Skeletal muscle satellite cell (primary cell): ENCODE data around the gene BMS1. TPM values are rescaled to one million over a fixed set of nuclear protein-coding genes. Genes with fewer than 3 reads are reported as not detected.
"Not testable (repeated sequence)": the region's sequence is repeated elsewhere in the genome, so short reads cannot be mapped to it uniquely, and the experiment has no call there.

Experiments
- H3K27me3 ChIP-seq: 2 replicates; pipeline ENCODE4 v1.7.0; 2013; ENCODE audit warnings: low read length; ENCODE audit not compliant: control insufficient read depth, insufficient read depth
- H3K36me3 ChIP-seq: 2 replicates; pipeline ENCODE4 v1.7.0; 2013; ENCODE audit warnings: mild to moderate bottlenecking, control low read depth, low read length; ENCODE audit not compliant: insufficient read depth
- H3K4me1 ChIP-seq: 2 replicates; pipeline ENCODE4 v1.7.0; 2013; ENCODE audit warnings: low read length; ENCODE audit not compliant: control insufficient read depth, insufficient read depth
- H3K4me2 ChIP-seq: 2 replicates; pipeline ENCODE4 v1.7.0; 2013; ENCODE audit warnings: mild to moderate bottlenecking, low read length
- H3K4me3 ChIP-seq: 2 replicates; pipeline ENCODE4 v1.7.0; 2013; ENCODE audit warnings: low read length
- H3K9ac ChIP-seq: 2 replicates; pipeline ENCODE4 v1.7.0; 2013; ENCODE audit warnings: mild to moderate bottlenecking, low read depth, low read length, moderate library complexity
- H3K9me3 ChIP-seq: replicated peaks from 2 replicates; pipeline ENCODE4 v1.7.0; 2013; ENCODE audit warnings: mild to moderate bottlenecking, control low read depth, low read length
- total RNA-seq: library from RNA; depleted of rRNA; stranded (reverse); fragments of >200 nt; gene quantifications from 2 replicates; pipeline ENCODE4 v1.2.3, GENCODE V29; 2012; rRNA removed

BMS1 gene
- total RNA-seq = 16.8 and 19.5 TPM in 2 replicates

- H3K9ac ChIP-seq = peak within 1 kb of the TSS; percentile 94
- H3K4me2 ChIP-seq = peak within 1 kb of the TSS; percentile 96
- peak within 1 kb of the TSS; percentile 81 for H3K4me3 ChIP-seq
- H3K9me3 ChIP-seq = no peaks in the 10 kb centered on the region
- peaks cover 2% of the 10 kb centered on the region for H3K27me3 ChIP-seq
- H3K36me3 ChIP-seq = peaks cover 27% of the 10 kb centered on the region
- peaks cover 10% of the 10 kb centered on the region for H3K4me1 ChIP-seq
These were observed at the start of gene BMS1 for GRCh38 chr10:42782446-42783180. BMS1 (plus strand) TSS chr10:42782795; CDS start chr10:42784395, 1,600 bp downstream.

DNA sequence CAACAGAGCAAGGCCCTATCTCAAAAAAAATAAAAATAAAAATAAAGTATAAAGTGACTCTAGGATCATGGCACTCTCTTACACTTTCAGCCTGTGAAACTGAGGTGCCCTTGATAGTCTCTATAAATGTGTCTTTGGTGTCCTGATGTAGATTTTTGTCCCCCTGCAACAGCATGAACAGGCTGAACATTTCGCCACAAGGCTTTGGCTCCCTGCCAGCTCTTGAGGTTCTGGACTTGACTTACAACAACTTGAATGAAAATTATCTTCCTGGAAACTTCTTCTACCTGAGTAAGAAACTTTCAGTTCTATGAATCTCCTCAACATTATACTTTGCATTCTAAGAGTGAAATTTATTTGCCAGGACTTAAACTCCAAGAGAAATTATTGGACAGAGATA is 48.1 kb upstream of the BMS1 start:
- H3K27me3 ChIP-seq = no peaks in the 10 kb centered on the region

DNA sequence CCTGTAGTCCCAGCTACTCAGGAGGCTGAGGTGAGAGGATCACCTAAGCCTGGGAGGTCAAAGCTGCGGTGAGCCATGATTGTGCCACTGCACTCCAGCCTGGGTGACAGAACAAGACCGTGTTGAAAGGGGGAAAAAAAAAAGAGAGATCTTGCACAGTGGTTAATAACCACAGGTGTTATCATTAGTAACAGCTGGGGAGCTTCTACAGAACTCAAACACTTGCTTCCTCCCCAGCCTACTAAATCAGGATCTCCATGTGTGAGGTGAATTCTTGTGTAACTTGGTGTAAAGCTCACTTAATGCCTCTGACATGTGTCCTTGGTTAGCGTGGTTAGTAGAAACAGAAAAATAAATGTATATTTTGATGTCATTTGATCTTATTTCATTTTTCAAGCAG is 43.9 kb upstream of the BMS1 start:
- H3K9me3 ChIP-seq = no peaks in the 10 kb centered on the region
- H3K36me3 ChIP-seq = no peaks in the 10 kb centered on the region

More for the DNA sequence above, 48.1 kb upstream of the BMS1 start:
- no peaks in the 10 kb centered on the region for H3K9me3 ChIP-seq
- no peaks in the 10 kb centered on the region for H3K4me1 ChIP-seq
- H3K4me3 ChIP-seq = no peak overlapping the region
- H3K9ac ChIP-seq = no peak overlapping the region
- H3K4me2 ChIP-seq = no peak overlapping the region
- no peaks in the 10 kb centered on the region for H3K36me3 ChIP-seq

DNA sequence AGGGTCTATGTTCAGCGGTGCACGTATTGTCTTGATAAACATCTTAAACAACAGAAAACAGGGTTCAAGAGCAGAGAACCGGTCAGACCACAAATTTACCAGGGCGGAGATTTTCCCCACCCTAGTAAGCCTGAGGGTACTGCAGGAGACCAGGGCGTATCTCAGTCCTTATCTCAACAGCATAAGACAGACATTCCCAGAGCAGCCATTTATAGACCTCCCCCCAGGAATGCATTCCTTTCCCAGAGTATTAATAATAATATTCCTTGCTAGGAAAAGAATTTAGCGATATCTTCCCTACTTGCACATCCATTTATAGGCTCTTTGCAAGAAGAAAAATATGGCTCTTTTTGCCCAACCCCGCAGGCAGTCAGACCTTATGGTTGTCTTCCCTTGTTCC is 41.1 kb upstream of the BMS1 start:
- not testable (repeated sequence) for H3K4me1 ChIP-seq, H3K9ac ChIP-seq, H3K4me3 ChIP-seq, H3K4me2 ChIP-seq, H3K27me3 ChIP-seq, H3K36me3 ChIP-seq, H3K9me3 ChIP-seq

More for the DNA sequence above, 43.9 kb upstream of the BMS1 start:
- no peak overlapping the region for H3K9ac ChIP-seq
- H3K27me3 ChIP-seq = no peaks in the 10 kb centered on the region
- no peak overlapping the region for H3K4me2 ChIP-seq
- H3K4me3 ChIP-seq = no peak overlapping the region
- no peaks in the 10 kb centered on the region for H3K4me1 ChIP-seq

GRCh38 chr10:42743697-42744096 is 38.9 kb upstream of the BMS1 start:
- Histone ChIP-seq H3K4me3 (no peak overlapping the region), H3K36me3 (no peaks in the 10 kb centered on the region), H3K4me1 (no peaks in the 10 kb centered on the region), H3K27me3 (no peaks in the 10 kb centered on the region), H3K9me3 (no peaks in the 10 kb centered on the region), H3K4me2 (no peak overlapping the region), H3K9ac (no peak overlapping the region)

DNA sequence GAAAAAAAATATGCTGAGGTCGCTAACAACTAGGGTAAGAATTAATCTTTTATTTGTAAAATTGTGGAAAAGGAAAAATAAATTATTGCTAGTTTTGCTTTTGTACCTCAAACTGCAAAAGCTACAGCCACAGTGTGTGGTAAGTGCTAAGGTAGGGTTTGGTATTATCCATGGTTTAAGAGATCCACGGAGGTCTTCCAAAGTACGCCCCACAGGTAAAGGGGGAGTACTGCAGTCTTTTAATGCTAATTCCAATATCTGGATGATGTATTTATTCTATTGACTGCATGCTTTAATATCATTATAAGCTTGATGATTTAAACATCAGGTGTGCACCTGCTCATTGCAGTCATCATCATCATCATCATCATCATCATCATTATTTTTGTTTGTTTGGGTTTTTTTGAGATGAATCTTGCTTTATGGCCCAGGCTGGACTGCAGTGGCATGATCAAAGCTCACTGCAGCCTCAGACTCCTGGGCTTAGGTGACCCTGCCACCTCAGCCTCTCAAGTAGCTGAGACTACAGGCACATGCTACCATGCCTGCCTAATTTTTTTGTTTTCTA is 38.4 kb upstream of the BMS1 start:
- Histone ChIP-seq H3K4me2 (no peak overlapping the region), H3K9ac (no peak overlapping the region), H3K4me3 (no peak overlapping the region), H3K27me3 (no peaks in the 10 kb centered on the region), H3K9me3 (no peaks in the 10 kb centered on the region), H3K4me1 (no peaks in the 10 kb centered on the region), H3K36me3 (no peaks in the 10 kb centered on the region)

GRCh38 chr10:42753126-42753506 is 29.5 kb upstream of the BMS1 start:
- Histone ChIP-seq H3K9ac (no peak overlapping the region), H3K4me2 (peak overlapping the region; percentile 85), H3K4me3 (peak overlapping the region; percentile 65), H3K4me1 (peaks cover 13% of the 10 kb centered on the region), H3K9me3 (no peaks in the 10 kb centered on the region), H3K27me3 (peaks cover 49% of the 10 kb centered on the region), H3K36me3 (no peaks in the 10 kb centered on the region)

DNA sequence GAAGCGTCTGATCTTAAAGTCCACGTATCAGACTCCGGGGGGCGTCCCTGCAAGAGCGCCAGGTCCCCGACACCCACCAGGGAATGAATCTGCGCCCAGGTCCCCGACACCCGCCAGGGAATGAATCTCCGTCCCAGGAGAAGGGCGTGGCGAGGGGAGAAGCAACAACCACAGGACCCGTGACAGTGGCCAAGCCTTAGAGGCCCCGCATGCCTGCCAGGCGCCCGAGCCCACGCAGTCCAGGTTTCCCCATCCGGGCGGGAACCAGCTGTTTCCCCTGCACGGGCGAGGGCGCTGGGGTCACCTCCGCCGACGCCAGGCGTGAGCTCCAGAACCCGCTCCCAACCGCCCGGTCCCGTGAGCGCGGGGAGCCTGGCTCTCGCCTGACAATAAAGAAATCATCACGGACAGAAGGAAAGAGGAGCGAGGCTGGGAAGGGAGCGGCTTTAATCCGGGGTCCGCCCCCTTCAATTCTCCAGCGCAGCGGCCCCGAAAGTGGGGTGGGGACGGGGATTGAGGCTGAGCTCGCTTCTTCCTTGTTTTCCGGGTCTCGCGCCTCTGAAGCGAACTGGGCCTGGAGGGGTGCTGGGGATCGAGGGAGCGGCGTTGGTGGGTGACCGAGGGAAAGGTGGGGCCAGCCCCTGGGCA is 29.0 kb upstream of the BMS1 start:
- Histone ChIP-seq H3K4me3 (peak overlapping the region; percentile 65), H3K36me3 (no peaks in the 10 kb centered on the region), H3K9me3 (no peaks in the 10 kb centered on the region), H3K27me3 (peaks cover 50% of the 10 kb centered on the region), H3K9ac (no peak overlapping the region), H3K4me1 (peaks cover 13% of the 10 kb centered on the region), H3K4me2 (peak overlapping the region; percentile 85)

DNA sequence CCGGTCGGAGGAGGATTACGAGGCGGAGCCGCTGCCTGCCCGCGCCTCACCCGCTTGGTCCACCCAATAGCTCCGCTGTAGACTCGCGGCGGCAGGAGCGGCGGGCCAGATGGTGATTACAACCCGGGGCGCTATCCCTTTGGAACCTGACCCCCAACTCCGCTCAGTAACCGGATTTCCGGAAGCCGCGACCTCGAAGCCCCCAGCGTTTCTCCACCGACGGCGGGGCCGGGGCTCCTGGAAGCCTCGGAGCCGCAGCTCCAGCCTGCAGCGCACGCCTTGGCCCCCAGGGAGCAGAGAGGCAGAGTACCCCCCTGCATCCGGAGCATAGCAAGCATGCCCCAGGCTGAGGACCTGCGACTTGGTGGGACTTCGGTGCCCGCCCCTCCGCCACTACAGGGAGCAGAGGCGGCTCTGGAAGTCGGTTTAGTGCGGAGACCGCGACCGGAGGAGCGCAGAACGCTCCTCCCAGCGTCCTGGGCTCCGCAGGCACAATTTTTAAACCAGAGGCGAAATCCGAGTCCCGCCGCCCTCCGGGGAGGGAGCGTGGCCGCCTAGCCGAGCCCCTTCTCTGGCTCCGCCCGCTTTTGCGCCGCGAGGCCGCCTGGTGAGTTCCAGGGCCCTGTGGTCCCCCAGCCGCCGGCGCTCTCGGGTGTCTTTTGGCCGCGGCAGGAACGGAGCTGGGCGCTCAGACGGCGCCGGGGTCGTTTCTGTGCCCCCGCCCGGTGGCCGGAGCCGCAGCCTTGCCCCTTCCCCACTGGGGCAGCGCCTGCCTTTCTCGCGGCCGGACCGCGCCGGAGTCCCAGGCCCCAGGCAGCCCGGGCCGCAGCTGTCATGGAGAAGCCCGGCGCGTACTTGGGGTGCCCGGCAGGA is 28.2 kb upstream of the BMS1 start:
- H3K4me1 ChIP-seq = peaks cover 13% of the 10 kb centered on the region
- peaks cover 52% of the 10 kb centered on the region for H3K27me3 ChIP-seq
- H3K4me2 ChIP-seq = peak overlapping the region; percentile 85
- H3K9ac ChIP-seq = no peak overlapping the region
- H3K4me3 ChIP-seq = peak overlapping the region; percentile 65
- H3K9me3 ChIP-seq = no peaks in the 10 kb centered on the region
- H3K36me3 ChIP-seq = no peaks in the 10 kb centered on the region

- no peak overlapping the region for H3K4me3 ChIP-seq
- no peak overlapping the region for H3K9ac ChIP-seq
- peak overlapping the region; percentile 85 for H3K4me2 ChIP-seq
- H3K9me3 ChIP-seq = no peaks in the 10 kb centered on the region
- no peaks in the 10 kb centered on the region for H3K36me3 ChIP-seq
- peaks cover 13% of the 10 kb centered on the region for H3K4me1 ChIP-seq
- peaks cover 56% of the 10 kb centered on the region for H3K27me3 ChIP-seq
These were observed 27.6 kb upstream of the BMS1 start for GRCh38 chr10:42755028-42755451.

DNA sequence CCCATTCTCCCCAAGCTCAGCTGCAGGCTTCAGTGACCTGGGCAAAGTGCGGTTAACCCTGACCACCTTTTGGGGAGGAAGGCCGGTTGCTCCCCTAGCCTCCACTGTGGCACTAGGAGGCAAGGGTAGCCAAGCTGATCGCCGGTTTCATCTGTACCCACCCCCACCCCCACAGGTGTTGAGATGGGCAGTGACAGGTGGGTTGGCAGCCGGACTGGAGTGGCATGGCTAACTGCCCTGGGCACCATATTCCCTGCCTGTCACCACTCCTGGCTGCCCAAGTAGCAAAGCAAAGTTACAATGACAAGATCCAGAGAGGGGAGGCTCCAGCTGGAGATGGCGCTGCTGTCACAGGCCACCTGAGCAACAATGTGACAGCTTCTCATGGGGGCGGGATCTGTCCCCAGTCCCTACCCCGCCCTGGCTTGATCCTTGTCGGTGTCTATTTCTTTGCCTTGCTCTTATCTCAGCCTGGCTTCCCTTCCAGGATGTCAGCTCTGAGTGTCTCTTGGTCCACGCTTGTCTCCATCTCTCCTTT is 27.0 kb upstream of the BMS1 start:
- Histone ChIP-seq H3K4me1 (peaks cover 13% of the 10 kb centered on the region), H3K9ac (no peak overlapping the region), H3K4me3 (no peak overlapping the region), H3K36me3 (no peaks in the 10 kb centered on the region), H3K4me2 (no peak overlapping the region), H3K9me3 (no peaks in the 10 kb centered on the region), H3K27me3 (peaks cover 56% of the 10 kb centered on the region)
